ENCODE results near the gene PMEPA1.
A peak's percentile ranks its signal among the peaks of the same experiment; 100 is the strongest.

PMEPA1 gene

DNA sequence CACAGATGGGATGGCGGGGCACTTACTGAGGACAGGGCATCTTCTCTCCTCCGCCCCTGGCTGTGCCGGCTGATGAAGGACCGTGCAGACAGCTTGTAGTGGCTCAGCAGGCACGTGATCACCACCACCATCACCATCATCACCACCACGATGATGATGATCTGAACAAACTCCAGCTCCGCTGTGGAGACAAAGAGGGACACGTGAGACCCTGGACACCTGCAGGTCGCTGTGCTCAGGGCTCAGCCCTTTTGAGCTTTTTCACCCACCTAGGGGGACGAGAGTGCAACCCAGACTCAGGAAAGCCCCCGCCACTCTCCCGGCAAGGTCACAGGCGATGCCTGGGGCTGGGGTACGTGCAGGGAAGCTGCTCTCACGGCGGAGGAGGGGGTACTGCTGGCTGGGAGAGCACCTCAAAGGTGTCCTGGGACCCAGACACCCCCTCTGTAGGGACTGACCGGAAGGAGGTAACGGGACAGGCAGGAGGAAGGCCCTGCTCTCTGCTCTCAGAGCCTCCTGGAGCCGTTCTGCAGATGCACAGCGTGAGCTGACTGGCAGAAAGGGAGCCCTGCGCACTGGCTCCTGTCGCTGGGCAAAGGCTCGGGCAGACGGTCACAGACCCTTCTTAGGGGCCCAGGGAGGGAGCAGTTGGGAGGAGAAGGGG lies 50.2 kb downstream of the PMEPA1 start:
- DNase-seq = peak; percentile 34

DNA sequence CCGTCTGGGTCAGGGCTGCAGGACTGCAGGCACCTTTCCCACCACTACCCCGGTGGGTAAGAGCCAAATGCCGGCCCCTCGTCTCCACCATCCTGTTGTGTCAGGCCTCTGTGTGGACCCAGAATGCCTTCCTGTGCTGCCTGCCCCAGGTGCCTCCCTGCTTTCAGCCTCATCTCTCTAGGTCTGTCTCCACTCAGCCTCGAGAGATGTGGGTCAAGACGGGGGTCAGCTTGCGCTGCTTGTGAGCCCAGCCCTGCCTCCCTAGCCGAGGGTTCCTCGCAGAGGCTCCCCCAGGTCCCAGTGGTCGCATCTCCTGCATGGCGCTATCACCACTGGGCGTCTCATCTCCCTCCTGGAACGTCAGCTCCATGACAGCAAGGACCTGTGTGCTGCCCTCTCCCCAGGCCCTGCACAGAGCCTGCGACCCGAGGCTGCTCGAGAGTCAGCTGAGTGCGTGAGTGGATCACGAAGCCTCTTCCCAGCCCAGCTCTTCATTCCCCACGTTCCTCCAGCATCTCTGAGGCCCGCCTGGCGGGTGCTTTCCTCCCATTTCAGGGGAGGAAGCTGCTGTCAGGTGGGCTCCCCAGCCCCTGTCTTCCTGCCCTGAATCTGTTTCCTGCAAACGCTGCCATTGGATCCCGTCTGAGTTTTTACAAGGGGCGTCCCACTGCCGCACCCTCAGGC lies 50.8 kb downstream of the PMEPA1 start:
- DNase-seq = peak; percentile 47

GRCh38 chr20:57658447-57658832 lies 51.4 kb downstream of the PMEPA1 start:
- no peak for DNase-seq

DNA sequence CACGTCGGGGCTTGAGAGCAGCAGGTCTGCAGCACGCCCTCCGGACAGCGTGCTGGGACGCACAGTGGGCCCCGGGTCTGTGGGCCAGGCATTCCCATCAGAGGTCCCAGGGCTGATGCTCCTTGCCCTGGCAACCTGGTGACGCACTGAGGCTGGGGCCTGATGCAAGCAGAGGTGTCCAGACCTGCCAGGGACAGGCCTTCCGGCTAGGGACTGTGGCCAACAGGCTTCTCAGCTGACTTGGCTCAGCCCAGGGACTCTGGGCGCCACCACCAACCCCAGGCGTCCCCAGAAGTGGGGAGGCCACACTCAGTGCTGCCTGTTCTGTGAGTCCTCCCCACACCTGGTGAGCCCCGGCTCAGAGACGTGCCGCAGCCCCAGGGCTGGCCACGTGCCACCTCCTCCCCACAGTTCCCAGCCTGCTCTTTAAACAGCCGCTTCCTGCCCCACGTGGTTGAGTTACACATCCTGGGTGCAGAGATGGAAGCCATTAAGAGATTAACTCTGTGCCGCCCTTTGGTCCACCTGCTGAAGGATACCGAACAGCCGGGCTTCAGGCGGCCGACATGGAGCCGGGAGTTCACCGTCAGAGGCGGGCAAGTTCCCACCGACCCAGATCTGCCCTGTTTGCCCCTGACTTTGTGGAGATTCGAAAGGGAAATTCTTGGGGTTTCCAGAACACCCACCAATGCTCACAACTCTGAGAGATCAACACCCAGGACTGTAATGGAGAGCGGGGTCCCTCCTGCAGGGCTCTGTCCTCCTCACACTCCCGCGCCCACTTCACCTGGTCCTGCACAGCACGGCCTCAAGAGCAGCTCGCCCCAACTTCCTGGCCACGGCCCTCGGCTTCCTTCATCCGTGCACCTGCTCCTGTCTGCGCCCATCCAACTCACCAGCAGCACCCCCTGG lies 52.0 kb downstream of the PMEPA1 start:
- DNase-seq = no peak

DNA sequence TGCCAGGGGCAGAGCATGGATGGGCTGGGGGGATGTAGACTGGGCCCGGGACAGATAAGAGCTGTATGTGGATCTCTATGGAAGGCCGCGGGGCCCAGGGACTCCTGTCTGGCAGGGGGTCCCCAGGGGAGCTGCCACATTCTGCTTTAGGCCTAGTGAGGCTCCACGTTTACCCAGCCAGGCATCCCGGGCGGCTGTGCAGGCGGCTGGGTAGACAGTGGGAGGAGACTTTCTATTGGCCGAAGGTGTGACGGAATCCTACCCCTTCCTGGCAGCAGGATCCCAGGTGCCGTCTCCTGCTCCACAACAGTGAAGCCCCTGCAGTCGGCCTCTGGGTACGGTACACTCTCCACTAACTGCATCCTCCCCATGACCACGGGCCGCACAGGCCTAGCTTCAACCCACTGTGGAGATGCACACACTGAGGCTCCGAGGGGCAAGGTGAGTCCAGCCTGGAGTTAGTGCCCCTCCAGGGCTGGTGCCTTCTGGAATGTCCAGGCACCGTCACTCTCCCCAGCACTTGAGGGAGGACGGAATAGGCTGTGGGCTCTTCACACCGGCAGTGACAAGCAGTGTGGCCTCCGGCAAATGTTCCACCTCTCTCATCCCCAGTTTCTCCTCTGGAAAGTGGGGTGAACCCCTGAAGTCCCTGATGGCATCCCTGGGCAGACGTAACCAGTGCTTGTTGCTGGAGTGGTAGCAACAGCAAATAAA lies 52.8 kb downstream of the PMEPA1 start:
- DNase-seq = no peak

GRCh38 chr20:57656252-57656820 lies 53.5 kb downstream of the PMEPA1 start:
- DNase-seq = no peak

DNA sequence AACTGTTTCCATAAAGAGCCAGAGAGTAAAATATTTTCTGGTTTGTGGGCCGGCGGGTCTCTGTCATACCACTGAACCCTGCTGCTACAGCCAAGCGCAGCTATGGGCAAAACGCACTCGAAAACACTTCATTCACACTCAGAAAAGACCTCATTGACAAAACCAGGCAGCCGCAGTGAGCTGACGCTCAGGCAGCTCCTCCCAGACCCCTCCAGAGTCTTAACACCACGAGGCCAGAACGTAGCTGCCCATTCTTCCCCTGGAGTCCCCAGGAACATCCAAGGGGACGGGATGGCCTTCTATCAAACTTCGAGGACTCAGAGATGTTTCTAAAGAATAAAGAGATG lies 54.0 kb downstream of the PMEPA1 start:
- DNase-seq = no peak

DNA sequence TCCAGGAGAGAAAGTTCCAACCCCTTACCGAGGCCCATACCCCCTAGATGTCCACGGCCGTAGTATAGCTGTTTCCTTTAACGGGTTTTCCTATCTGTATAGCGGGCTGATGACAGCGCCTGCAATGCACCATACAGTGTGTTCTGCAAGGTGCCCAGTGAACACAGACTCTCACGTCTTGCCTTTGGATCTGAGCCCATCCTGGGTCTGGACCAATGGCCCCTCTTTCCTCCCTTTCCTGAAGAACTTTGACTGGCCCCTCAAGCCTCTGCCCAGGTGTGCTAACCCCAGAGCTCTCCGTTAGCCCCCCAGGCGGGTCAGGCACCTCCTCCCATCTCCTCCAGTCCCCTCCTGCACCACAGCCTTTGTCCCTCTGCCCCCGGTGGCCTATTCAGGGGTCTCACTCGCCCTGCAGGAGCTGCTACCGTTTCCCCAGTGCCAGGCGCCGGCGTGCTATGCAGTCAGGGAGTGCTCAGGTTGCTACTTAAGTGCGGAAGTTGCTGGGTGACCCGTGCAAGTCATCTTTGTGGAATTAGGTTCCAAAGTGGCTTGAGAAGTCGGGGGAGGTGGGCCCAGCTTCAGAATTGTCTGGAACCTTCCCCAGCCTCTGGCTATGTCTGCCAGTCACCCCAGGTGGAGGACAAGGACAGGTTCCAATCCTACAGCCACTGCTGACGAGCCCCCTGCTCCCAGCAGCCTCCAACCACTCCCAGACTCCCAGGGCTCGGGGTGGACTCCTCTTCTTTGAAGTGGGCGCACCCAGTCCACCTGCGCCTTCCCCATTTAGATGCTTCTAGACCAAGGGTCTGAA lies 54.6 kb downstream of the PMEPA1 start:
- peak; percentile 24 for DNase-seq

- DNase-seq = peak; percentile 81
Measured at GRCh38 chr20:57654363-57654997, 55.3 kb downstream of the PMEPA1 start.

- no peak for DNase-seq
Measured at GRCh38 chr20:57653910-57654309, 55.9 kb downstream of the PMEPA1 start.

GRCh38 chr20:57653546-57653900 lies 56.3 kb downstream of the PMEPA1 start:
- DNase-seq = no peak

GRCh38 chr20:57652606-57653545 lies 56.9 kb downstream of the PMEPA1 start:
- DNase-seq = peak; percentile 21

DNA sequence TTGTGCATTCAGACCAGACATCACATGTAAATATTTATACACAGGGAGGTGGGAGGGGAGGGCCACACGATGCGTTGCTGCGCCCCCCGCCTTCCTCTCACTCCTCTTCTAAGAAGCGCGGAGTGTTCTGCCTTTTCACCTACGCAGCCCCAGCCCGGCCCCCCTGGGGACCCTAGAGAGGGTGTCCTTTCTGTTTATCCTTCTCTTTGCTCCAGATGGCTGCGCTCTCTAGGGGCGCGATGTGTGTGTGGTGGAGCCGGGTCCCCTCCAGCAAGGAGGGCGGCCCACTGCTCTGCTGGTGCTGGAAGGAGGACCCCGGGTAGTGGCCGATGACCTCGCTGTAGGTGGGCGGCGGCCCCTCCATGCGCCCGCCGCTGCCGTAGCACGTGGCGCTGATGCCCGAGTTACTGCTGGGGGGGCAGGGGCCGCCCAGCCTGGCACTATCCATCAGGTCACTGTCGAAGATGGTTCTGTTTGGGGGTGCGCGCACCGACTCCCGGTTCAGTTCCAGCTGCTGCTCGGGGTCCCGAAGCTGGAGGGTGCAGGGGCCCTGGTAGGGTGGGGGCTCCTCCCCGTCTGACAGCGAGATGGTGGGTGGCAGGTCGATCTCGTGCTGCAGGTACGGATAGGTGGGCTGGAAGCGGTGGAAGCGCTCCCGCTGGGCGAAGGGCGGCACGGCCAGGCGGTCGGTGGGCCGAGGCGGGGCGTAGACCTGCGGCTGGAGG lies 57.8 kb downstream of the PMEPA1 start:
- peak; percentile 16 for DNase-seq

GRCh38 chr20:57650756-57651483 lies 58.9 kb downstream of the PMEPA1 start:
- no peak for DNase-seq

DNA sequence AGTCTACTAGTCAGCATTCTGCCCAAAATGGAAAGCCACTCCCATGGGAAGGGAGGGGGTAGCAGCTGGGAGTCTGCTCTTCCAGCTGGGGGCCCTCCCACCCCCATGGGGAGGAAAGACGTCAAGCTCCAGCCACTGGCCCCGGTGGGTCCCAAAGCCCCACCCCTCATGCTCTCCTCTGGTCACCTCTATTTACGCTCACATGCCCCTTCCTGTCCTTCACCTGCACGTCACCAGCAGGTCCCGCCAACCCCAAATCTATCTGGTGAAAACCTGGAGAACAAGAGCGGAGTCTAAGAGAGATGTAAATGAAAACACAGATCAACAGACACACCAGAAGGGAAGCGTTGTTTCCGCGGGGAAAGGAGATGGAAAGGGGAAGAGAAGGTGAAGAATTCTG lies 59.5 kb downstream of the PMEPA1 start:
- no peak for DNase-seq

DNA sequence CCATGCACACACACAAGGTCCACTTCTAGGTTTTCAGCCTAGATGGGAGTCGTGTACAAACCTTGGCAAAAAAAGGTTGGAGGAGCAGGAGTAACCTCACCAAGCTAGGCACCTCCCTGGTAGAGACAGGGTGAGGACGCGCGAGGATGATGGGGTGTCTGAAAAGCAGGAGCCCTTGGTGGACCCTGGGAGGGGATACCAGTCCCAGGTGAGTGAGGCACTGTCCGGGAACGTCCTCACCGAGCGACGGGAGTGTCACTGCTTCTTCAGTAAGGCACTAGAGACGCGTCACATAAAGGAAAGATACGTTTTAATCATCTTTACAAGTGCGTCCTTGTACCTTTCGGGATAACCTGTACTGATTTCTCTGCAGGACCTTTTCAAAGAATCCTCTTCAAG lies 60.2 kb downstream of the PMEPA1 start:
- DNase-seq = no peak

GRCh38 chr20:57648878-57649616 lies 60.8 kb downstream of the PMEPA1 start:
- peak; percentile 19 for DNase-seq

Data from retina (tissue), 1 donor.